ENCODE data around the gene SKAP2.
A peak's percentile ranks its signal among the peaks of the same experiment; 100 is the strongest.

The SKAP2 gene

DNA sequence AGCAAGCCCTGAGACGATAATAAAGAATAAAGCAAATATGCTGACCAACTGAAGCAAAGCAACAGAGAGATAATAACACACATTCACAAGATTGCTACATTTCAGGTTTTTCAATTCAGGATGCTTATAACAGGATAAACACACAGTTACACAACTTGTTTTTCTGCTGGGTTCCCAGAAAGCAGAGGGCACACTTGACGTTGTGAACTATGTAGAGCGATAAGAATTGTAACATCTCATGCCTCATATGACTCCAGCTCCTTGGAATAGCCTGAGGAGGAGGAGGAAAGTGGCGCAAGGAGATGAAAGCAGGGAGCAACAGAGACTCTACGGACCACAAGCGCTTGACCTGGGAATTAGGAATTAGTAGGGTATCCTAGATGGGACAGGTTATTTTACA lies 201.7 kb downstream of the SKAP2 start:
- no peak for DNase-seq

DNA sequence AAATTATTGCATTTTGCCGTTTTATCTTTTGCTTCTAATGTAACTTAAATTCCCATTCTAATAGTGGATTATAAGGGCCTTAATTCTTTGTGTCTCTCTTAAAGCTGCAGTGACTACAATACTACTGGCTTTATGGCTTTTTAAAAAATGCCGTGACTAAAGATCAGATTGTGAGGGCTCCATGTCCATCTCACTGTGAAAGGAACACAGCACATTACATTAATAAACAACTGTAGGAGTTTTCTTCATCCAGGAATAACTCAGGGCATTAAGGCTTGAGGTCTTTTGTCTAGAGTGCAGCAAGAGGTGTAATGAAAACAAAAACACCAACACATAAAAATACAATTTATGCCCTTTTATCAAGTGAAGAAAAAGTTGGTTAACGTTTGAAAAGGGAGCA lies 205.3 kb downstream of the SKAP2 start:
- DNase-seq, result no peak

DNA sequence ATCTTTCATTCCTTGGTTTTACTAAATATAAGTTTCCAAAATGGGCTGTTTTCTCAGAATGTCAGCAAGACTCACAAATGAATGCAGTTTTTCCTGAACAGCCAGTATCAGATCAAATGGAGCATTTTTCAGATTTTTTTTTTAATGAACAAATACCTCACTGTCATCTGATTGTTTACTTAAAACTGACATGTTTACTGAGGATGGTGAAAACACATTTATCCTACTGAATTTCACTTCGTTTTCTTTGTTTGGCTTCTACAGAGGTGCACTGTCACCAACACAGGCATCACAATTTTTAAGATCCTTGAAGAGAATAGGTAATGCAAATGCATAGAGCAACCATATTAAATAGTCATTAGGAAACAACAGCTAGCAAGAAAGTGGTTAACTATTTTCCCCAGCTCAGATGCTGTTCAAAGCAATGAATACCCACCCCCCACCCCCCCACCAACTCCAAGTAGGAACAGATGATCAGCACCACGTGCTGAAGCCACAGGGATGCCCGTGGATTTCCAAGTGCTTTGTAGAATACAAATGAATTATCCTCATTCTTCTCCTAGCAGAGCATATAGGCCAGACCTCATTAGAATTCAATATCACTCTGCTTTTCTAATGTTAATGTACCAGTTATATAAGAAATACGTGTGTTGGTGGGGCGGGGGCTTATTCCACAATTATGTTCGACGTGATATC lies 205.9 kb downstream of the SKAP2 start:
- no peak for DNase-seq

DNA sequence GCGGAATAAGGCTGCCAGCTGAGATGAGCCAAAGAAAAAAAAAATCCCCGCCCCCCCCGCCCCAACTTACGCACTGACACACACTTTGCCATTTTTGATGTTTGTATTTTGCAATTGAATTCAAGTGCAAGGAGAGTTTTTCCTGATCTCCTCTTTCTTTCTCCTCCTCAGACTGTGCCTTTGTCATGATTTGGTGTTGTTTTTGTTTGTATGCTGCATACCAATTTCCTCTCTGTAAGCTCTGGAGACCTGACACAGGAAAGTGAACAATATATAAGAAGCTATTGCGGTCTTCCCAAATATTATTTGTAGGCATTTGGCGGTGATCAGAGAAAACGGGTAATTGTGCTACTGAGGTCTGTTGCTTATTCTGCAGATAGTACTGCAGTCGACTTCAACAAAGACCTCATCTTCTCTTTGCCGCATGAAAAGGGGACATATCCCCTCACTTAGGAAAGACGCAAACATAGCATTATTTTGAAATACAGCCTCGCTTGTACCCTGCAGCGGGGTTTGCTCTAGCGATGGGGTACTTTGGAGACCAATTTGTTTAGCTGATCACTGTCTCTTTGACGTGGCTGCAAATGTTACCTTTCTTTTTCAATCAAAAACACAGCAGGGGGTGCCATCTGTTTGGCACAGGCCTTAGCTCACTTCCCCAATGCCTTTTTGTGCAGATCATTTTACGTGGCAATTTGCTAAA lies 206.6 kb downstream of the SKAP2 start:
- no peak for DNase-seq

DNA sequence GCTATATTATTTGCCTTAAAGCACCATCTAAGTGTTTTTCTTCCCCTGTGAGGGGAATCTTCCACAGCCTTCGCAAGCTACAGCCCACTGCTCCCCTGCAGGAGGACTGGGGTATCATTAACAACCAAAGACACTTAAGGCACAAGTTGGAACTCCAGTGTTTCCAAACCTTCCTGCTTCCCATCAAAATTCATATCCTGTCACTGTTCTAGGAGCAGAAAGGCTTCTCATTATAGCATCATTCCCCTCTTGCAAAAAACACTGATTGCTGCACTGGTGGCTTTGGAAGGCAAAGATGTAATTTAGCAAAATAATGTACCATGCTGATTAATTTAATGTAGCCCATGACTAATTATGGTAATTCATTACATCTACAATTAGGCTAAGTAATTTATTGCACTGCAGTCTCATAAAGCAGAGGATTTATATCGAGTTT lies 207.2 kb downstream of the SKAP2 start:
- DNase-seq, result no peak

DNA sequence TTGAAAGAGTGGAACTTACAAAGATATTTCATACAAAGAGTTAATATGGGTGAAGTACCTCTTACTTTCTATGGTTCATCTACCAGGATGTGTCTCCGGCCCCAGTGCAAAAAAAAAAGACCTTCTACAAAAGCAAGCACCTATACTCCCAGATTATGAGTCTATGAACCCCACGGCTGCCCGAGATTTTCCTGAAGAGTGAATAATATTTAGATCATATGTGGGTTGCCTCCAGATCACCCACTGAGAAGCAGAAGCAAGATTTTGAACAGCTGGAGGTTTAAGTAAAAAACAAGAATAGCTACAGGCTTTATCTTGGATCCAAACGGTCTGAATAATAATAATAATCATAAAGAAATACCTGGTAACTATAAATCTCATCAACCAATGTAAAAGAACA lies 207.7 kb downstream of the SKAP2 start:
- no peak for DNase-seq

DNA sequence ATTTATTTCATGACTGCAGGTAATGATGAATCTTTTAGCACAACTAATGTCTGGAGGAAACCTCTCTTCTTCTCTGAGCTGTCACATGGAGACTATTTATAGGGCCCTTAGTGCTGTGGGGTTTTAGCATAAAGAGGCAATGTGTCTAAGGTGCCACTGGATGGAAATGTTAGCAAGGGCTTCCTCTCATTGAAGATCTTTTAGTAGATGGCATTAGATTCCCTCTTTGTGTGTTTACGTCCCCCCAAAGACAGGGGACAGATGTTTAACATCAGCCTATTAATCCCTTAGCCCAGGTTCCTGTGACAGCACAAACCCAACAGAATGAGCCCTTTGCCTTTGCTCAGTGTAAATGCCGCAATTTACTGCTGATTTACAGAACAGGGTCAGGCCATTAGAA lies 208.6 kb downstream of the SKAP2 start:
- DNase-seq, result no peak

DNA sequence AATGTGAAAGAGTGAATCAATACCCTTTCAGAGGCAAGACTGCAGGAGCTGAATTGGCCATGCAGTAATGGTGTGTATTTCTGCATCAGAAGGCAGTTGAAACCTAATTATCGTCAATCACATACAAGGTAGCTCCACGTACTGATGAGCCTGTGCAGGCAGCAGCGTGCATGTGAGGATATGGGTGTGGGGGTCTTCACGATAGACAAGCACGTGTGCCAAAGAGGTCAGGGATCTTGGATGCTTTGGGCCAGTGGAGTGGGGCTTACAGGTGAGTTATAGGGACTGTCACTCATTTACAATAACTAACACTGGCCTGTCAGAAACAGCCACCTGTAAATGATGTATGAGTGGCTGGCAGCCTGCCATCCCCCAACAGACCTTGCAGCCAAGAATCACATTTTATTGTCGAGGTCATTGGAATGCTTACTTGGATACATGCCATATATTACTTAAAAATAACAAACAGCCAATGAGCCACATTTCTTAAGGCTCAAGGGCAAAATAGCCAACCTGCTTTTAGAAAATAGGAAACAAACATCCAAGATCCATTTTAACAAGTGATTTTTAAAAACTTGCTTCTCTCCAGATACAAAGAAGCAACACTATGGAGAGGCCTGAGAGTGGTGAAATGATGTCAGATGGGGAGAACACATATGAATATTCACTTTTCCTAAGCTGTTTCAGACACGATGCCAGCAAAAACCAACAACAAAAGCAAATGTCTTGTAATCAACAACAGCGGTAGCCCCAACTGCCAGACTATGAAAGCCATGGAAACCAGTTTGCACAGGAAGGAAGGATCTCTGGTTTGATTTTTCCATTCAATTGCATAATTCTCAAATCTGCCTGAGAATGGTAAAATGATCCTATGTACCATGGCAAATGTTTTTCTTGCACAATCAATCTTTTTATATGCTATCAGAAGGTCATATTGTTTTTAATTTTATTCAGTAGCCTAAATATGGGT lies 210.7 kb downstream of the SKAP2 start:
- no peak for DNase-seq

DNA sequence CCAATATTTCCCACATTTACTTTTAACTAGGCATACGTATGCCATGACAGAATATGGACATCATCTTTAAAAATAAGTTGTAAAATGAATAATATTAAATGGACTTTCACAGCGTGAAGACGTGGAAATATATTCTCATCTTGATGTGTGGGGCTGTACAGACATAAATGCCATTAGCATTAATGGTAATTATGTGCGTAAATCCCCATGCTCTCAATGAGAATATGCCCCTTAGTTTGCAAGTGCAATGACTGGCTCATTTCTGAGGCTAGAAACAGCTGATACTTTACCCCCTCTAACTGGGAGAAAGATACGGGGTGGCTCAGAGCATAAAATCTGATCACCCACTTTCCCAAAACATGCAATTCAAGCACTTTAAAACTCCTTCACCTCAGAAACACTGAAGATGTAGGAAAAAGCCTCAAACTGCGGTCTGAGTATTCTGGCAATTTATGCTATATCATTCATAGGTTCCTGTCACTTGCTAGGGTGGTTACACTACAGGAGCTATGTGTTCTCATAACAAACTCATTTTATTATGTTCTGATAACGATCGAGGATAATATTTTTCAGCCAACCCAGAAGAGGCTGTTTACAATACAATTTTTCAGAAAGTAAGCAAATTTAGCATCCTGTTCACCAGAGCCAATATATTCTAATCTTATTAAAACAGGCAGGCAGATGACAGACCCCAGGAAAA lies 211.8 kb downstream of the SKAP2 start:
- DNase-seq, result no peak

DNA sequence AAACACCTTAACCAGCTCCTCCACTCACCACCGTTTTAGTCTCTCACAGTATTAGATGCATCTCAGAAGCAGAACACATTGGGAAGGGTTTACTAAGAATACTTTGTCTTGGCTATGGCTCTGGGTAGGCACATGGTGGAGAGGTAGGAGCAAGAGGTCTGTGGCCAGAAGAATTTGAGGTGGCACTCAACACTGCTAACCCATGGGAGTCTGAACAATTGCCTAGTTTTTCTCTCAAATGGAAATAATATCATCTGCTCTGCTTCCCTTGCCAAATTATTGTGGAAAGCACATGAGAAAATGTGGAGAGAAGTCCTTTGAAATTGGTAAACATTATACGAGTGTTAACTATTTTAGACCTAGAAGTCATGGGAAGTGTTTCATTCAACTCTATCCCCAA lies 214.3 kb downstream of the SKAP2 start:
- no peak for DNase-seq

DNA sequence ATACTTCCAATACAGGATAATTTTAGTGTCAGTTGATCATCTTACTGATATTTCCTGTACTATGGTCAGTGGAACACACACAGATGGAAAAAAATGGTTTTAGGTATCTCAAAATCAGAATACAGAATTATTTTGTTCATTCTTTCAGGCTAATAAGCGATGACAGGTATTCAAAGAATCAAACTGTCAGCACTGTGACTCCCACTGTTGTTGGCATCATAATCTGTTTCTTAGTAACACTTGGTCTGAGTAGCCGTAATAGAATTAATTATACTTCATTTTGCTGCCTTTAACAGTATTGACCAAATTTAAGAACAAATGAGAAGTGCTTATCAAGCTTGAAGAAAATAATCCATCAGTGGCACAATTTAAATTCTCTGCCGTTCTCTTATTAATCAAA lies 215.0 kb downstream of the SKAP2 start:
- DNase-seq, result no peak

DNA sequence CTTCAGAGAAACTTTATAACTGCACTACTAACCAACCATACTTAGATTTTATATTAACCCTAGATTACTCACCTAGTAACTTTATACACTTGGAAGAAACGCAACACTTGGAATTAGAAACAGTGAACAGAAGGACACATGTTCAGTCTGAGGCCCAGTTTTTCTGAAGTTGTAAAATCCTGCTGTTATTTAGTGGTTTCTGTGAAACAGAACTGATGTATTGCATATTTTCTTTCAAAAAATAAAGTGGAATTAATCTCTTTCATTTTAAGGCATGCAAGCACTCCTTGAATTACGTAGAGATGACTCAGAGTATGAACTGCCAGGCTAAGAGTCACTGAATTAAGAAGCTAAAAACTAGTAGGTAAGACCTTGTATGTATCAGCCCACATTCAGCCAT lies 215.8 kb downstream of the SKAP2 start:
- no peak for DNase-seq

DNA sequence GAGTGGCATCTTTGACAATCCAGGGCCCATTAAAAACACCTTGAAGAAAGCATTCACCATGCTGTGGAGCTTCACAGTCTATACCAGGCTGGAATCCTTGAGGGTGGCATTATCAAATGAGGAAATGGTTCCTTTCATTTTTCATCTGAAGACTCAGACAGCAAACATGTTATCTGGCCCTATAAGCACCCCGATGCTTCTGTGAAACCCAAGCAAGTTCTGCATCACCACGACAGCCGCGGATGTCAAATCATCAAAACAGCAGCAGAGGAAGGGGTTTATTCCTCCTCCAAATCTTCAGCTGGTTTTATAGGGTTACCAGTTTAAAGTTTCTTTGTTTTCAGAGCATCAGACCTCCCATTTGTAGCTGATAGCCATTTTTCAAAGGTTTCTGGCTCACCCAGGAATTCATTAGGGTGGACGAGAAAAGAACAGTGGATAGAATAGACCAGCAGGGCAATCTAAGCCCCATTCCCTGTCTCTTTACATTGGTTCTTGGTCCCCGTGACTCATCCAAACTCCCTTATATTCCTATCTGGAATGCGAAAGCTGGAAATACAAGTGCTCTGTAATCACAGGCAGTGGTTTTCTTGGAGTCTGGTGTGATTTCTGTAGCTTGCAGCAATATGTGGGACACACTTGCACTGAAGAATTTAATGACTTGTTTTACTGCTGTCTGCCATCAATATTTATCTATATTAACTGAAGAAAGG lies 217.9 kb downstream of the SKAP2 start:
- DNase-seq, result no peak

DNA sequence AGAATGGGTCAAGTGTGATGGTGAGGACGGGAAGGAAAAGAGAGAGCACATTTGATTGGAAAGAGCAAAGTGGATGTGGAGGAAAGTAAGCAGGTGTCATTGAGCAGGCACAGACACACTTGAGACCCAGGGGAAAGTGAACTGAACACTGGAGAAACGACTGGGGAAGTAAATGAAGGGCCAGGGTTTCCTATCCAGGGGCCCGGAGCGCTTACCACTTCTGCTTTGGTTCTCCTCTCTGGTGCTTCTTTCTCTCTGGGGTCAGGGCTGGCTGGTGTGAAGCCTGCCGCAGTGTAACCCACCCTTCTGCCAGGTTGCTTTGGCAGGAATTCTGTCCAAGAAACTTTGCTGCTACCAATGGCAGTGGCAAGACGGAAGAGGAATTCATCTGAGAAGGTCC lies 219.3 kb downstream of the SKAP2 start:
- no peak for DNase-seq

DNA sequence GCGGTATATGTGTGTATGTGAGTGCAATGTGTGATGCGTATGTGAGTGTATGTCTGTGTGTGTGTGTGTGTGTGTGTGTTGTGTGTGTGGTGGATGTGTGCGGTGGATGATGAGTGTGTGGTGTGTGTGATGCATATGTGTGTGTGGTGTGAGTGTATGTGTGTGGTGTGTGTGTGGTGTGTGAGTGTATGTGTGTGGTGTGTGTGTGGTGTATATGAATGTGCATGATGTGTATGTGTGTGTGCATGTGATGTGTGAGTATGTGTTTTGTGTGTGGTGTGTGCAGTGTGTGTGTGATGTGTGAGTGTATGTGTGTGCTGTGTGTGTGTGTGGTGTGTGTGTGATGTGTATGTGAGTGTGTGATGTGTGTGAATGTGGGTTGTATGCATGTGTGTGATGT lies 222.0 kb downstream of the SKAP2 start:
- DNase-seq, result no peak

DNA sequence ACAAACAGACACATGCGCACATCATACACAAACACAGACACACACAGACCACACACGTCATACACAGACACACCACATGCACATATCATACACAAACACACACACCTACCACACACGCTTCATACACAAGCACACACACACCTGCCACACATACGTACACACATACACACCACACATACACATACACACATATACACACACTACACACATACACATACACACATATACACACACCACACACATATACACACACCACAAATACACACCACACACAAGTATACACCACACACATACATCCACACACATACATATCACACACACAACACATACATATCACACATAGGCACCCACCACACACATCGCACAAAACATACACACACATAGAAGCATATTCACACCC lies 224.7 kb downstream of the SKAP2 start:
- DNase-seq, result no peak

DNA sequence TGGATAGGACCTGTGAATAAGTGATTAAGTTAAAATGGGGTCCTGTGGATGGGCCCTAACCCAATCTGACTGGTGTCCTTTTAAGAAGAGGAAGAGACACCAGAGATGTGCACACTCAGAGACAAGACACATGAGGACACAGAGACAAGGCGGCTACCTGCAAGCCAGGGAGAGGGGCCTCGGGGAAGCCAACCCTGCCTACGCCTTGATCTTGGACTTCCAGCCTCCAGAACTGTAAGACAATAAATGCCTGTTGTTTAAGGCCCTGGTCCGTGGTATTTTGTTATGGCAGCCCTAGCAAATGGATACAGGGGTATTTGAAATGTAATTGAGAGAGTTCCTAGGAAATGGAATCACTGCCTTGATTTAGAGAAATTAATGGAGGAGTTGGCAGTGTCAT lies 225.3 kb downstream of the SKAP2 start:
- DNase-seq, result no peak

DNA sequence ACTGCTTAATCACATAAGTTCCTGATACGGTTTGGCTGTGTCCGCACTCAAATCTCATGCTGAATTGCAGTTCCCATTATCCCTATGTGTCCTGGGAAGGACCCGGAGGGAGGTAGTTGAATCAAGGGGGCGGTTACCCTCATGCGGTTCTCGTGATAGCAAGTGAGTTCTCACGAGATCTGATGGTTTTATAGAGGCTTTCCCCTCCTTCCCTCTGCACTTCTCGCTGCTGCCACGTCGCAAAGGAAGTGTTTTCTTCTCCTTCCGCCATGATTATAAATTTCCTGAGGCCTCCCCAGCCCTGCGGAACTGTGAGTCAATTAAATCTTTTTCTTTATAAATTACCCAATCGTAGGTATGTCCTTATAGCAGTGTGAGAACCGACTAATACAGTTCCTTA lies 226.2 kb downstream of the SKAP2 start:
- no peak for DNase-seq

DNA sequence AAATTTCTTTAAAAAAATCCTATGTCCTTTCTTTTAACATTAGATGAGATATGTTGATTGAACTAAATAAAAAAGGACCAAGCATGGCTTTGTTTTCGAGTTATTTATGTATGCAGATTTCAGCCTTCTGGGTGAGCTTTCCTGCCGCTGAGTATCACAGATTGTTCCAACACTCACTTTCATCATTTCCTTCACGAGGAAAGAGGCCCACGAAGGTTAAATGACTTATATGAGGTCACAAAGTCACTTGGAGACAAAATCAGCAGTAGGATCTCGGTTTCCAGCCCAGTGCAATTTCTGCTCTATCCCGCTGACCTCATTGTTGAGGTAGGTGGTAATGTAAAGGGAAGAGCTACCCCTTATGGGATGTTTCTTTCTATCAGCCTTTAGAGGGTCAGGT lies 226.8 kb downstream of the SKAP2 start:
- DNase-seq, result no peak

DNA sequence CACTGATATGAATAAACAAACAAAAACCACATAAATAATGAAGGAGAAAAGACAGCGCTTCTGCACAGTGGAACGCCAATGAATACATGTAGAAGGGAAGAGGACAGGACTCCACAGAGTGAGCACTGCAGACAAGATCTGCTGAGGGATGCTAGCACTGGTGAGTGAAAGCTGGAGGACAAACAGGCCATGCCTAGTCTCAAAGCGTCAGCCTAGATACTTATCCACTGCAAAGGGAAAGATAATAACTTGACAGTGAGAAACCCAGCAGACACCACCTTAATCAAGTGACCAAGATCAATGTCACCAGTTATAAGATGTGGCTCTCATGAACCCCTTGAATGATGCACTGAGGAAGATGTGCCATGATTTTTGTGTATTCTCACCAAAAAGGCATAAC lies 227.6 kb downstream of the SKAP2 start:
- no peak for DNase-seq

DNA sequence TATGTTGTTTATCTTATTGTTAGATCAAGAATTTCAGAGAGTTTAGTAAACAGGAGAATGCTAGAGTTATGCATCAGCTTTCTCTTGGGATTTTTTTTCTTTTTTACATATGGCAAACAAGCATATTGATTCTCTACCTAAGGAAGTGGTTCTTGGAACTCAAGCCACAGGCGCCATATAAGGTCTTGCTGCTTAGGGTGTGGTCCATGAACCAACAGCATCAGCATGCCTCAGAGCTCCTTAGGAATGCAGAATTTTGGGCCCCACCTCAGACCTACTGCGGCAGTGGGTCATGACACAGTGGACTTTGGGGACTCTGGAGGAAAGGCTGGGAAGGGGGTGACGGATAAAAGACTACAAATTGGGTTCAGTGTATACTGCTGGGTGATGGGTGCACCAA lies 230.8 kb downstream of the SKAP2 start:
- peak in 1 of 5 experiments; percentile 8 for DNase-seq

DNA sequence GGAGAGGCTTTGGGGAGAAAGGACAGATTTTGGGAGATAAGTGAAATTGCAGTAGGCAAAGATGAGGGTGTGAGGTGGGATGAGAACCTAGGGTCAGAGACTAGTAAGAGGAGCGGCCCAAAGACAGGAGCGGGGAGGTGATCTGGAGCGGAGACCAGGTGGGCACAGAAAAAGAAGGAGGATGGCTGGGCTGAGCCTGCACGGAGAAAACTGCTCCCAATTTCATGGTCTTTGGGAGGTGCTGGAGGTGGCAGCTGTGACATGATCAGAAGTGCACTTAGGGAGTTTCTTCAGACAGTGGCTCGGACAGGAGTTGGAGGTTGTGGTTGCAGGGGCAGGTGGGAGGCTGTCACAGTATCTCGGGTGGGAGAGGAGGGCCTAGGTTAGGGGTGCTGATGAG lies 232.8 kb downstream of the SKAP2 start:
- no peak for DNase-seq
